ENCODE results near the gene PARD3.

DNA sequence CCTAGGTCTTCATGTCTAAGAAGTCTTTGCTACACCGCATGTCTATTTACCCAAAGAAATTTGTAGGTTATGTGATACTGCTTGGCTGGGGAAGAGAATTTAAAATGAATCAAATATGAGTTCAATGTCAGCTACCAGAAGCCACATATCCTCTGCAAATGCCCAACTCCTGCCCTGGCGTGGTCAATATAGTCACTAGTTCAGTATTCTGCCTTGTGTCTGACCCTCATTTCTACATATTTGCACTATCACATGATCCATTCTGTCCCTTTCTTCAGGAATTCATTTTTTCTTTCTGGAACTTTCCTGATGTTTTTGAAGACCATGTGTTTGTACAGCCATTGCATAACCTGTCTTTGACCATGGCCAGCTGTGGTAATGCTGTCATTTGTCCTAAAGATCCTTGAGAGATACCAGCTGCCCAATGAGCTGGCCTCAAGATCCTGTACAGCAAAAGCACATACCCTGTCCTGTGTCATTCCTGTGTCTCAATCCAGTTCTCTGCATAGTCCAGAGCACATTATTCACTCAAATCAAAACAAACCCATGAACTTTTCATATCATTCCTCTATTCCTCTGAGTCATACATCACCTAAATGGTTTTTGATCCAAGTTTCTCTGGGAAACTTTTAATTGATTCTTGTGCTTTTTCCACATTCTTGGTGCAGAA lies 524.5 kb downstream of the PARD3 start:
- TF ChIP-seq, protein P1, sequence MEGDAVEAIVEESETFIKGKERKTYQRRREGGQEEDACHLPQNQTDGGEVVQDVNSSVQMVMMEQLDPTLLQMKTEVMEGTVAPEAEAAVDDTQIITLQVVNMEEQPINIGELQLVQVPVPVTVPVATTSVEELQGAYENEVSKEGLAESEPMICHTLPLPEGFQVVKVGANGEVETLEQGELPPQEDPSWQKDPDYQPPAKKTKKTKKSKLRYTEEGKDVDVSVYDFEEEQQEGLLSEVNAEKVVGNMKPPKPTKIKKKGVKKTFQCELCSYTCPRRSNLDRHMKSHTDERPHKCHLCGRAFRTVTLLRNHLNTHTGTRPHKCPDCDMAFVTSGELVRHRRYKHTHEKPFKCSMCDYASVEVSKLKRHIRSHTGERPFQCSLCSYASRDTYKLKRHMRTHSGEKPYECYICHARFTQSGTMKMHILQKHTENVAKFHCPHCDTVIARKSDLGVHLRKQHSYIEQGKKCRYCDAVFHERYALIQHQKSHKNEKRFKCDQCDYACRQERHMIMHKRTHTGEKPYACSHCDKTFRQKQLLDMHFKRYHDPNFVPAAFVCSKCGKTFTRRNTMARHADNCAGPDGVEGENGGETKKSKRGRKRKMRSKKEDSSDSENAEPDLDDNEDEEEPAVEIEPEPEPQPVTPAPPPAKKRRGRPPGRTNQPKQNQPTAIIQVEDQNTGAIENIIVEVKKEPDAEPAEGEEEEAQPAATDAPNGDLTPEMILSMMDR (IDR thresholded peaks at IDR 0.05), result no peak
- no peak for TF ChIP-seq POLR2A (IDR thresholded peaks at IDR 0.05)
